ENCODE data around the gene ACTR8. TPM values are rescaled to one million over a fixed set of nuclear protein-coding genes. Genes with fewer than 3 reads are reported as not detected.
A peak's percentile ranks its signal among the peaks of the same experiment; 100 is the strongest.

The ACTR8 gene
- total and polyA plus RNA-seq, 2 of the 13 experiments (the other 11 are each of a cell fraction or from before 2014, with no cell fraction given): 15.5 to 29.0 TPM

DNA sequence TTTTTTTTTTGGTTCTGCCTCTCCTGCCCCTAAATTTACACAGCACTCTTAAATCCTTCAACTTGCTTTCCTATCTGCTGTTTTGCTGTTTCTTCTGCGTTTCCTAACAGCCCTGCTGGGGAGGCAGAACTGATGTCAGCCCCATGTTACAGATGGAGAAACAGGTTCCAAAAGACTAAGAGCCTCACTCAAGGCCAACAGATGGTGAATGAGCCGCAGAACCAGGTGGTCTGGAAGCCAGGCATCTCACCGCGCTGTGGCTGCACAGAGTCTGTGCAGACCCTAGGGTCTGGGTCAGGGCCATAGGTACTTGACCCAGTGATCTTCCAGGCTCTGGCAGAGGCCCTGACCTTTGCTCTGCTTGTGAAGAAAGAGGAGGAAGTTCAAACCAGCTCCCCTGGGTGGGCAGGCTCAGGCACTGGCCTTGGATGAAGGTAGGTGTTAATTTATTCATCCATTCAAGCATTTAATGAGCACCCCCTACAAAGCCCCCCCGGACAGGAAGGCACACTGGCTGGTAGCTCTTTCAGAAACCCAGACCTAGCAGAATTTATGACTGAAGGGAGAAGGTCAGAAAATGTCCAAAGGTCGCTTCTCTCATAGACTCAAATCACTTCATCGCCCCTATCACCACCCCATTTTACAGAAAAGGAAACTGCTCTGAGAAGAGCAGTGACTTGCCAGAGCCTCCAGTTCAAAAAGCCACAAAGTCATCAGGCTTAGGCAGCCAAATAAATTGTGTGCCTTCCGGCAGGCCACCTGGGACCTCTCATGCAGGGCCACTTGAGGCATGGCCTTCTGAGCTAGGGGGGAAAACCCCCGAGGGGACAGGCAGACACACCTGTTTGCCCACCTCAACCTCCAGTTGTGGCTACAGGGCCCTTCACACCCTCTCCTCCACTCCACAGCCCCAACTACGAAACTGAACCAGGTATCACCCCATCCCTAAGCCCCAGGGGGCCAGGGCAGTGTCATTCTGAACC lies 38.5 kb downstream of the ACTR8 start (continued):
- TF ChIP-seq THYN1 (CRISPR knock-in tag; IDR thresholded peaks at IDR 0.05; ENCODE audit: borderline replicate concordance, low read depth) (no peak), SPEN (CRISPR knock-in tag; IDR thresholded peaks at IDR 0.05; ENCODE audit: low read depth) (no peak; the same call in none of the 2 replicates), ZNF660 (CRISPR knock-in tag; IDR thresholded peaks at IDR 0.05; ENCODE audit: borderline replicate concordance, low read depth) (no peak), PBX3 (CRISPR knock-in tag; IDR thresholded peaks at IDR 0.05; ENCODE audit: borderline replicate concordance) (no peak), PREB (CRISPR knock-in tag; IDR thresholded peaks at IDR 0.05) (no peak), ZMYM3 (CRISPR knock-in tag; IDR thresholded peaks at IDR 0.05) (no peak), SKI (IDR thresholded peaks at IDR 0.05; ENCODE audit: partially characterized antibody) (peak; percentile 25), ATM (IDR thresholded peaks at IDR 0.05; ENCODE audit: borderline replicate concordance) (no peak), ZNF768 (CRISPR knock-in tag; IDR thresholded peaks at IDR 0.05) (peak; percentile 51; the same call in 1 of the 2 replicates), TBX3 (IDR thresholded peaks at IDR 0.05; ENCODE audit: borderline replicate concordance) (peak; percentile 96), CREM (IDR thresholded peaks at IDR 0.05) (no peak; the same call in 1 of the 2 replicates), CREM (CRISPR knock-in tag; IDR thresholded peaks at IDR 0.05) (no peak), CREB1 (IDR thresholded peaks at IDR 0.05) (no peak), CREB1 (CRISPR knock-in tag; IDR thresholded peaks at IDR 0.05) (no peak; the same call in 1 of the 2 replicates), ZNF121 (CRISPR knock-in tag; IDR thresholded peaks at IDR 0.05) (no peak), ZBTB7A (CRISPR knock-in tag; IDR thresholded peaks at IDR 0.05) (peak; percentile 96), ZNF589 (CRISPR knock-in tag; conservative IDR thresholded peaks at IDR 0.05) (no peak; the same call in 1 of the 2 replicates), ZNF24 (IDR thresholded peaks at IDR 0.05) (peak; percentile 46; the same call in 1 of the 2 replicates), POLR2AphosphoS5 (IDR thresholded peaks at IDR 0.05; ENCODE audit: low read depth, low read length) (peak; percentile 31; the same call in 1 of the 2 replicates)
- TF ChIP-seq, protein P1, sequence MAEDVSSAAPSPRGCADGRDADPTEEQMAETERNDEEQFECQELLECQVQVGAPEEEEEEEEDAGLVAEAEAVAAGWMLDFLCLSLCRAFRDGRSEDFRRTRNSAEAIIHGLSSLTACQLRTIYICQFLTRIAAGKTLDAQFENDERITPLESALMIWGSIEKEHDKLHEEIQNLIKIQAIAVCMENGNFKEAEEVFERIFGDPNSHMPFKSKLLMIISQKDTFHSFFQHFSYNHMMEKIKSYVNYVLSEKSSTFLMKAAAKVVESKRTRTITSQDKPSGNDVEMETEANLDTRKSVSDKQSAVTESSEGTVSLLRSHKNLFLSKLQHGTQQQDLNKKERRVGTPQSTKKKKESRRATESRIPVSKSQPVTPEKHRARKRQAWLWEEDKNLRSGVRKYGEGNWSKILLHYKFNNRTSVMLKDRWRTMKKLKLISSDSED (CRISPR knock-in tag; IDR thresholded peaks at IDR 0.05): no peak
- TF ChIP-seq, protein P2, sequence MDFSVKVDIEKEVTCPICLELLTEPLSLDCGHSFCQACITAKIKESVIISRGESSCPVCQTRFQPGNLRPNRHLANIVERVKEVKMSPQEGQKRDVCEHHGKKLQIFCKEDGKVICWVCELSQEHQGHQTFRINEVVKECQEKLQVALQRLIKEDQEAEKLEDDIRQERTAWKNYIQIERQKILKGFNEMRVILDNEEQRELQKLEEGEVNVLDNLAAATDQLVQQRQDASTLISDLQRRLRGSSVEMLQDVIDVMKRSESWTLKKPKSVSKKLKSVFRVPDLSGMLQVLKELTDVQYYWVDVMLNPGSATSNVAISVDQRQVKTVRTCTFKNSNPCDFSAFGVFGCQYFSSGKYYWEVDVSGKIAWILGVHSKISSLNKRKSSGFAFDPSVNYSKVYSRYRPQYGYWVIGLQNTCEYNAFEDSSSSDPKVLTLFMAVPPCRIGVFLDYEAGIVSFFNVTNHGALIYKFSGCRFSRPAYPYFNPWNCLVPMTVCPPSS (IDR thresholded peaks at IDR 0.05): no peak
- TF ChIP-seq, protein P3, sequence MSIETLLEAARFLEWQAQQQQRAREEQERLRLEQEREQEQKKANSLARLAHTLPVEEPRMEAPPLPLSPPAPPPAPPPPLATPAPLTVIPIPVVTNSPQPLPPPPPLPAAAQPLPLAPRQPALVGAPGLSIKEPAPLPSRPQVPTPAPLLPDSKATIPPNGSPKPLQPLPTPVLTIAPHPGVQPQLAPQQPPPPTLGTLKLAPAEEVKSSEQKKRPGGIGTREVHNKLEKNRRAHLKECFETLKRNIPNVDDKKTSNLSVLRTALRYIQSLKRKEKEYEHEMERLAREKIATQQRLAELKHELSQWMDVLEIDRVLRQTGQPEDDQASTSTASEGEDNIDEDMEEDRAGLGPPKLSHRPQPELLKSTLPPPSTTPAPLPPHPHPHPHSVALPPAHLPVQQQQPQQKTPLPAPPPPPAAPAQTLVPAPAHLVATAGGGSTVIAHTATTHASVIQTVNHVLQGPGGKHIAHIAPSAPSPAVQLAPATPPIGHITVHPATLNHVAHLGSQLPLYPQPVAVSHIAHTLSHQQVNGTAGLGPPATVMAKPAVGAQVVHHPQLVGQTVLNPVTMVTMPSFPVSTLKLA (IDR thresholded peaks at IDR 0.05): no peak
- TF ChIP-seq, protein P4, sequence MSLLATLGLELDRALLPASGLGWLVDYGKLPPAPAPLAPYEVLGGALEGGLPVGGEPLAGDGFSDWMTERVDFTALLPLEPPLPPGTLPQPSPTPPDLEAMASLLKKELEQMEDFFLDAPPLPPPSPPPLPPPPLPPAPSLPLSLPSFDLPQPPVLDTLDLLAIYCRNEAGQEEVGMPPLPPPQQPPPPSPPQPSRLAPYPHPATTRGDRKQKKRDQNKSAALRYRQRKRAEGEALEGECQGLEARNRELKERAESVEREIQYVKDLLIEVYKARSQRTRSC (CRISPR knock-in tag; IDR thresholded peaks at IDR 0.05; ENCODE audit: low read depth): no peak

All from HepG2 (cell line).